GM12872 (cell line): Measurements from ENCODE around the gene ZNF469.

ENCODE experiments used
- CTCF ChIP-seq: IDR thresholded peaks from 3 replicates; pipeline ENCODE4 v1.5.1; 2011; ENCODE audit warnings: low read depth, mild to moderate bottlenecking, low read length, moderate library complexity; ENCODE audit not compliant: insufficient read depth

Gene ZNF469

GRCh38 chr16:88384222-88385111 lies 1.7 kb downstream of the ZNF469 start:
- TF ChIP-seq CTCF = no peak

GRCh38 chr16:88385112-88385594 lies 2.4 kb downstream of the ZNF469 start:
- TF ChIP-seq CTCF = no peak

- no peak for TF ChIP-seq CTCF
These were observed 3.4 kb downstream of the ZNF469 start for GRCh38 chr16:88385831-88386815.

- TF ChIP-seq CTCF = no peak
These were observed 4.5 kb downstream of the ZNF469 start for GRCh38 chr16:88387180-88387765.

- no peak for TF ChIP-seq CTCF
These were observed 5.3 kb downstream of the ZNF469 start for GRCh38 chr16:88387941-88388627.

- no peak for TF ChIP-seq CTCF
These were observed 6.4 kb downstream of the ZNF469 start for GRCh38 chr16:88389191-88389590.
